ENCODE data around the gene RBM17.
"Not testable (repeated sequence)": the region's sequence is repeated elsewhere in the genome, so short reads cannot be mapped to it uniquely, and the experiment has no call there.

Gene RBM17

DNA sequence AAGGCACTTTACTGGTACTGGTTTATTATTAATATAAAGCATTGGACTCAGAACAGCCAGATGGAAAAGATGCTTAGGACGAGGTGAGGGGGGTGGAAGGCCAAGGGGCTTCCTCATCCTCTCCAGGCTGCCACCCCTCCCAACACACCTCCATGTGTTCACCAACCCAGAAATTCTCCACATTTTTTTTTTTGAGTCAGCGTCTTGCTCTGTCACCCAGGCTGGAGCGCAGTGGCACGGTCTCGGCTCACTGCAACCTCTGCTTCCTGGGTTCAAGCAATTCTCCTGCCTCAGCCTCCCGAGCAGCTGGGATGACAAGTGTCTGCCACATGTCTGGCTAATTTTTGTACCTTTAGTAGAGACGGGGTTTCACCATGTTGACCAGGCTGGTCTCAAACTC, 53.4 kb downstream of the RBM17 start:
- ChIA-PET POLR2A (interaction anchor here (1.2 kb wide), 1 partner anchor 9 kb away, joined by 4 read pairs; no protein-coding TSS in a partner anchor), CTCF (interaction anchor here (1.5 to 2.3 kb wide), 2 partner anchors 10 to 21 kb away, joined by 5 to 10 read pairs; no protein-coding TSS in a partner anchor)
- not testable (repeated sequence) for H3K27ac ChIP-seq (ENCODE audit: insufficient read depth in 1 of 2, low read depth in 1 of 2, low read length in 2 of 2, poor library complexity in 1 of 2, severe bottlenecking in 2 of 2); H3K4me3 ChIP-seq (ENCODE audit: control insufficient read depth in 1 of 7, extremely low read depth in 1 of 7, insufficient read depth in 4 of 7, low read depth in 2 of 7, low read length in 6 of 7); H3K27me3 ChIP-seq (replicated peaks in 2 of 5; ENCODE audit: control insufficient read depth in 4 of 5, insufficient read depth in 5 of 5, low read length in 4 of 5); H3K9me3 ChIP-seq (ENCODE audit: control extremely low read depth in 1 of 5, control insufficient read depth in 4 of 5, insufficient read depth in 2 of 5, low read depth in 1 of 5, low read length in 4 of 5); H3K36me3 ChIP-seq (ENCODE audit: control insufficient read depth in 4 of 4, insufficient read depth in 4 of 4, low read length in 3 of 4); DNase-seq
- peaks cover 0 to 53% (median 52%) of the 10 kb centered on the region in 4 experiments for H3K4me1 ChIP-seq (ENCODE audit: control extremely low read depth in 1 of 4, control insufficient read depth in 4 of 4, insufficient read depth in 4 of 4, low read length in 3 of 4)
- WGBS (ENCODE audit: insufficient coverage): 98% methylated on average over 6 of the region's 7 CpGs

DNA sequence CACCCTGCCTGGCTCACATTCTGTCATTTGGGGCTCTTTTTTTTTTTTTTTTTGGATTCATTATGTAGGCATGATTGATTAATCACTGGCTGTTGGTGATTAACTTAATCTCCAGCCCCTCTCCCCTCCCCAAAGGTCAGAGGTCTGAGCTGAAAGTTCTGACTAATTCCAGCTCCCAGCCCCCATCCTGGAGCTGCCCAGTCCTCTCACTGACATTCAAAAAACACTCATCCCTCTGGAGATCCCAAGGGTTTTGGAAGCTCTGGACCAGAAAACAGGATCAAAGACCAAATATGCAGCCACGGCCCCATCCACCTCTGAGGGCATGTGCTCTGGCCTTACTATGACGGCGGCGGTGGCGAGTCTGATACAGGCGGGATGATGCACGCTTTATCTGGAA, 53.8 kb downstream of the RBM17 start:
- WGBS (ENCODE audit: insufficient coverage): 87% methylated on average over 7 of the region's 7 CpGs
- CTCF ChIA-PET: interaction anchor here (0.8 to 2.3 kb wide), 3 partner anchors 9 to 20 kb away, joined by 3 to 10 read pairs (median 5); no protein-coding TSS in a partner anchor
- peaks cover 0 to 58% (median 57%) of the 10 kb centered on the region in 4 experiments for H3K4me1 ChIP-seq (ENCODE audit: control extremely low read depth in 1 of 4, control insufficient read depth in 4 of 4, insufficient read depth in 4 of 4, low read length in 3 of 4)

DNA sequence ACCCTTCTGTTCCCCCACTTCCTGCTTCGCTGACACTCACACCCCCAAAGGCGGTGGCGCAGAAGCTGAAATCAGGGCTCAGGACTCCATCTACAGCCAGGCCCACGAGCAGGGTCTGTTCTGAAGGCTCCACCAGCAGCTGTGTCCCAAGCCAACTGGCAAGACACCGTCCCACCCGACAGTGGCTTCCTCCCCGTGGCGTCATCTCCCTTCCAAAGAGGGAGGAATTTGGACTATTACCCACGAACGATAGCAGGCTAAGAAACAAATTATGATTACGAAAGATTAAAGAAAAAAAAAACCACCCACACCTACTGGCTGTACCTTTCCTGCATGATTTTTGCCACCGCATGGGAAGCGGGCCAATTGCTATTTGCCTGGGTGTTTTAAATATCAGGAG, 54.3 kb downstream of the RBM17 start:
- Histone ChIP-seq H3K27me3 (replicated peaks in 2 of 5; ENCODE audit: control insufficient read depth in 4 of 5, insufficient read depth in 5 of 5, low read length in 4 of 5) (no peaks in the 10 kb centered on the region), H3K27ac (ENCODE audit: insufficient read depth in 1 of 2, low read depth in 1 of 2, low read length in 2 of 2, poor library complexity in 1 of 2, severe bottlenecking in 2 of 2) (no peak overlapping the region), H3K36me3 (ENCODE audit: control insufficient read depth in 4 of 4, insufficient read depth in 4 of 4, low read length in 3 of 4) (peaks cover 0 to 12% (median 2%) of the 10 kb centered on the region in 4 experiments), H3K4me3 (ENCODE audit: control insufficient read depth in 1 of 7, extremely low read depth in 1 of 7, insufficient read depth in 4 of 7, low read depth in 2 of 7, low read length in 6 of 7) (no peak overlapping the region), H3K4me1 (ENCODE audit: control extremely low read depth in 1 of 4, control insufficient read depth in 4 of 4, insufficient read depth in 4 of 4, low read length in 3 of 4) (peaks cover 0 to 63% (median 62%) of the 10 kb centered on the region in 4 experiments), H3K9me3 (ENCODE audit: control extremely low read depth in 1 of 5, control insufficient read depth in 4 of 5, insufficient read depth in 2 of 5, low read depth in 1 of 5, low read length in 4 of 5) (no peaks in the 10 kb centered on the region)
- CTCF ChIA-PET: interaction anchor here (0.8 to 2.3 kb wide), 3 partner anchors 9 to 20 kb away, joined by 3 to 10 read pairs (median 5); no protein-coding TSS in a partner anchor
- no peak for DNase-seq
- POLR2A ChIA-PET: interaction anchor here (0.6 to 1.2 kb wide), 2 partner anchors 8 to 12 kb away, joined by 4 read pairs; no protein-coding TSS in a partner anchor
- WGBS (ENCODE audit: insufficient coverage): 92% methylated on average over 7 of the region's 13 CpGs

More for the DNA sequence above, 53.8 kb downstream of the RBM17 start:
- H3K9me3 ChIP-seq (ENCODE audit: control extremely low read depth in 1 of 5, control insufficient read depth in 4 of 5, insufficient read depth in 2 of 5, low read depth in 1 of 5, low read length in 4 of 5): no peaks in the 10 kb centered on the region
- H3K27ac ChIP-seq (ENCODE audit: insufficient read depth in 1 of 2, low read depth in 1 of 2, low read length in 2 of 2, poor library complexity in 1 of 2, severe bottlenecking in 2 of 2): no peak overlapping the region
- POLR2A ChIA-PET: interaction anchor here (0.6 to 1.2 kb wide), 2 partner anchors 8 to 11 kb away, joined by 4 read pairs; no protein-coding TSS in a partner anchor
- no peaks in the 10 kb centered on the region for H3K27me3 ChIP-seq (replicated peaks in 2 of 5; ENCODE audit: control insufficient read depth in 4 of 5, insufficient read depth in 5 of 5, low read length in 4 of 5)
- H3K4me3 ChIP-seq (ENCODE audit: control insufficient read depth in 1 of 7, extremely low read depth in 1 of 7, insufficient read depth in 4 of 7, low read depth in 2 of 7, low read length in 6 of 7): no peak overlapping the region
- peaks cover 0 to 9% (median 1%) of the 10 kb centered on the region in 4 experiments for H3K36me3 ChIP-seq (ENCODE audit: control insufficient read depth in 4 of 4, insufficient read depth in 4 of 4, low read length in 3 of 4)
- no peak for DNase-seq

DNA sequence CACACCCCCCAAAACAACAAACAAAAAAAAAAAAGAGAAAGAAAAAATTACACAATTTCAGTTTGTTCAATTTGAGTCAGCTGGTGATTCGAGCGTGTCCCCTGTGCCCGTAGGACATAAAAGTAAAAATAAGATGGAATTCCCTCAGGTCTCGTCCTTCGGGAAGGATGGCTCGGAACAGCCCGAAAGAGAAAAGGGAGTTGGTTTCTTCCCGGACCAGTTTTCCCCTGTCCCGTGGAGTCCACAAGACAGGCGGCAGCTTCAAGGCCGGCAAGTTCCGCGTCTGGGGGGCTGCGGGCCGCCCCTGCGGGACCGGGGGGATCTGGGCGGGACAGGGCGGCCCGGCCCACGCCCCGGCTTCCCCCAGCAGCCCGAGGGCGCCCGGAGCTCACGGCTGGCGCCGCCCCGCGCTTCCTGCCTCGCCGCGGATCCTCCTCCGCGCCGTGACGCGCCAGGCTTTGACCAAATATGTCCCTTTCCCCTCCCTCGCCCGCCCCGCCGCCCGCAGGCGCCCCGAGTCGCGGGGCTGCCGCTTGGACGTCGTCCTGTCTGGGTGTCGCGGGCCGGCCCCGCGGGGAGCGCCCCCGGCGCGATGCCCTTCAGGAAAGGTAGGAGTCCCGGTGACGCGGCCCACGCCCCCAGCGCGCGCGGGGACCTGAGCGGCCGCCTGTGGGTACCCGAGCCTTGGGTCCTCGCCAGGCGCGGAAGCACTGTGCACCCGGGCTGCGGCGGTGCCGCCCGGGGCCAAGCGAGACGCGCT, 55.8 kb downstream of the RBM17 start:
- peaks cover 5 to 74% (median 68%) of the 10 kb centered on the region in 4 experiments for H3K4me1 ChIP-seq (ENCODE audit: control extremely low read depth in 1 of 4, control insufficient read depth in 4 of 4, insufficient read depth in 4 of 4, low read length in 3 of 4)
- POLR2A ChIA-PET: interaction anchor here (0.7 to 2.1 kb wide), 6 partner anchors 9 to 58 kb away, joined by 3 to 9 read pairs (median 4); partner anchors contain the start of gene PFKFB3

DNA sequence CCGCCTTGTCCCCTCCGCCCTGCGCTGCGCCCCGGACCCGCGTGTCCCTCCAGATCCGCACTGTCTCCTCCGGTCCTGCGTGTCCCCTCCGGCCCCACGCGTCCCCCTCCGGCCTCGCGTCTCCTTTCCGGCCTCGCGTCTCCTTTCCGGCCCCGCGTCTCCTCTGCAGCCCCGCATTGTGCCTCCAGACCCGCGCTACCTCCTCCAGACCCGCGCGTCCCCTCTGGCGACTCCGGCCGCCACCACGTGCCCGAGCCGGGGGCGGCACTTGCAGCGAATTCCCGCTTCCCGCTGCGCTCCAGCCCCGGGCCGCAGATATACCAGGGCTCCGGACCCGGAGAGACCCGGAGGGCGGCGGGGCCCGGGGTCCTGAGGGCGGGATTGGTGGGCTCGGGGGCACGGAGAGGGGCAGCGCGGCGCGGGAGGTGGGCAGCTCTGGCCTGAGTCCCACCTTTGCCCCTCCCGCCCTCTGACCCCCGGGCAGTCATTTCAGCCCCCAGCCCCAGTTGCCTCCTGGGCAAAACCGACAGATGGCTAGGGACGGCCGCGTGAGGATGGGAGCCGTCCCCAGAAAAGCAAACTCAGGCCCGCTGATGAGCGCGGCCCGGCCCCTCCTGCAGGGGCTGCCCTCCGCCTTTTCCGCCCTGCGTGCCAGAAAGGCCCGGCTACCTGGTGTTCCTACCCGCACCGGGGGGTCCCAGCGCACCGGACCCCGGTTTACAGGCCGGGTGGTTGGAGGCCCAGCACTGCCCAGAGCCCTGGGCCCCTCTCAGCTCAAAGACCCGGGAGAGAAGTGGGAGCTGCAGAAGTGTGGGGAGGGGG, 56.5 kb downstream of the RBM17 start:
- Histone ChIP-seq H3K27me3 (replicated peaks in 2 of 5; ENCODE audit: control insufficient read depth in 4 of 5, insufficient read depth in 5 of 5, low read length in 4 of 5) (no peaks in the 10 kb centered on the region), H3K4me1 (ENCODE audit: control extremely low read depth in 1 of 4, control insufficient read depth in 4 of 4, insufficient read depth in 4 of 4, low read length in 3 of 4) (peaks cover 5 to 74% (median 66%) of the 10 kb centered on the region in 4 experiments), H3K4me3 (ENCODE audit: control insufficient read depth in 1 of 7, extremely low read depth in 1 of 7, insufficient read depth in 4 of 7, low read depth in 2 of 7, low read length in 6 of 7) (peak overlapping the region; percentile 64 to 90 (median 76)), H3K36me3 (ENCODE audit: control insufficient read depth in 4 of 4, insufficient read depth in 4 of 4, low read length in 3 of 4) (peaks cover 0 to 12% (median 2%) of the 10 kb centered on the region in 4 experiments), H3K9me3 (ENCODE audit: control extremely low read depth in 1 of 5, control insufficient read depth in 4 of 5, insufficient read depth in 2 of 5, low read depth in 1 of 5, low read length in 4 of 5) (no peaks in the 10 kb centered on the region), H3K27ac (ENCODE audit: insufficient read depth in 1 of 2, low read depth in 1 of 2, low read length in 2 of 2, poor library complexity in 1 of 2, severe bottlenecking in 2 of 2) (peak overlapping the region in 1 of 2 experiments; percentile 14)
- WGBS (ENCODE audit: insufficient coverage): 1% methylated on average over 63 of the region's 76 CpGs
- ChIA-PET POLR2A (interaction anchor here (1.0 to 2.1 kb wide), 3 partner anchors 17 to 57 kb away, joined by 3 to 9 read pairs (median 3); partner anchors contain the start of gene PFKFB3), CTCF (interaction anchor here (0.9 to 1.5 kb wide), 4 partner anchors 16 to 35 kb away, joined by 3 to 8 read pairs (median 3); no protein-coding TSS in a partner anchor)
- DNase-seq: no peak

More for the DNA sequence above, 55.8 kb downstream of the RBM17 start:
- H3K27me3 ChIP-seq (replicated peaks in 2 of 5; ENCODE audit: control insufficient read depth in 4 of 5, insufficient read depth in 5 of 5, low read length in 4 of 5): no peaks in the 10 kb centered on the region
- H3K27ac ChIP-seq (ENCODE audit: insufficient read depth in 1 of 2, low read depth in 1 of 2, low read length in 2 of 2, poor library complexity in 1 of 2, severe bottlenecking in 2 of 2): peak overlapping the region in 1 of 2 experiments; percentile 70
- H3K4me3 ChIP-seq (ENCODE audit: control insufficient read depth in 1 of 7, extremely low read depth in 1 of 7, insufficient read depth in 4 of 7, low read depth in 2 of 7, low read length in 6 of 7): peak overlapping the region; percentile 64 to 90 (median 76)
- CTCF ChIA-PET: interaction anchor here (0.6 to 2.3 kb wide), 5 partner anchors 7 to 257 kb away, joined by 3 to 10 read pairs (median 3); no protein-coding TSS in a partner anchor
- peak; percentile 85 to 95 (median 93) for DNase-seq
- peaks cover 0 to 12% (median 2%) of the 10 kb centered on the region in 4 experiments for H3K36me3 ChIP-seq (ENCODE audit: control insufficient read depth in 4 of 4, insufficient read depth in 4 of 4, low read length in 3 of 4)
- H3K9me3 ChIP-seq (ENCODE audit: control extremely low read depth in 1 of 5, control insufficient read depth in 4 of 5, insufficient read depth in 2 of 5, low read depth in 1 of 5, low read length in 4 of 5): no peaks in the 10 kb centered on the region
- WGBS (ENCODE audit: insufficient coverage): 0% methylated on average over 58 of the region's 81 CpGs

DNA sequence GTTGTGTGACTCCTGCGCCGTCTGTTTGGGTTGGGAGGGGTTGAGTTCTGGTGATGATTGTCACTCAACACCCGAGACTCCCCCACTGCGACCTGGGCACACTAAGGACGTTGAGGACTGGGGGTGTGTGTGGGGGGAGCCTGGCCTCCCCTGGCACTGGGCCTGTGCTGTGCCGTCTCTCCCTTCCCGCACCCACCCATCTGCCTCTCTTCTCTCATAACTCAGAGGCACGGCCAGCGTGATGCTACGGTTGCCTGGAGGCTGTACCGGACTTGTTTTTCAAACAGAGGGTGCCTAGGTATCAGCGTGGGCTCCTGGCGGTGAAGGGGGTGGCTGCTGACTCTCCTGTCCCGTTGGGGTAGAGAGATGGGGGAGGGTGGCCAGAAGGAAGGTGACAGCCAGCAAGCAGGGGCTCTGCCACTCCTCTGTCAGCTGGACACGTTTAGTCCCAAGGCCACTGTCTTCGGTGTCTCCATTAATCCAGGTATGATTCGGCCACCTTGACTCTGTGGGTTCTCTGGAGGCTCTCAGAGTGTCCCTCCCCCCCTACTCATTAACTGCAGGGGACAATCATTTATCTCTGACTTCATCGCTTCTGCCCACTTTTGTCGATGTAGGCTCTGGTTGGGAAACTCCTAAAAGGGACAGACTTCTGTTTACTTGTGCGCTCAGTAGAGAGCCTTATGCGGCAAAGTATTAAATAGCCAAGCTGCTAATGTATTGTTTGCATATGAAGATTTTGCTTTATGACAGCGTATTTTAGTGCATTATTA, 57.4 kb downstream of the RBM17 start:
- 90% methylated on average over 10 of the region's 22 CpGs for WGBS (ENCODE audit: insufficient coverage)
- H3K36me3 ChIP-seq (ENCODE audit: control insufficient read depth in 4 of 4, insufficient read depth in 4 of 4, low read length in 3 of 4): peaks cover 0 to 12% (median 2%) of the 10 kb centered on the region in 4 experiments
- POLR2A ChIA-PET: interaction anchor here (1.2 to 2.1 kb wide), 2 partner anchors 10 to 18 kb away, joined by 4 to 9 read pairs; no protein-coding TSS in a partner anchor
- no peaks in the 10 kb centered on the region for H3K27me3 ChIP-seq (replicated peaks in 2 of 5; ENCODE audit: control insufficient read depth in 4 of 5, insufficient read depth in 5 of 5, low read length in 4 of 5)
- no peak overlapping the region for H3K27ac ChIP-seq (ENCODE audit: insufficient read depth in 1 of 2, low read depth in 1 of 2, low read length in 2 of 2, poor library complexity in 1 of 2, severe bottlenecking in 2 of 2)
- CTCF ChIA-PET: interaction anchor here (0.9 to 2.0 kb wide), 6 partner anchors 11 to 255 kb away, joined by 3 to 6 read pairs (median 4); no protein-coding TSS in a partner anchor
- no peaks in the 10 kb centered on the region for H3K9me3 ChIP-seq (ENCODE audit: control extremely low read depth in 1 of 5, control insufficient read depth in 4 of 5, insufficient read depth in 2 of 5, low read depth in 1 of 5, low read length in 4 of 5)
- peaks cover 5 to 75% (median 66%) of the 10 kb centered on the region in 4 experiments for H3K4me1 ChIP-seq (ENCODE audit: control extremely low read depth in 1 of 4, control insufficient read depth in 4 of 4, insufficient read depth in 4 of 4, low read length in 3 of 4)
- no peak for DNase-seq
- H3K4me3 ChIP-seq (ENCODE audit: control insufficient read depth in 1 of 7, extremely low read depth in 1 of 7, insufficient read depth in 4 of 7, low read depth in 2 of 7, low read length in 6 of 7): peak overlapping the region; percentile 64 to 90 (median 76)

Measured in common myeloid progenitor, CD34-positive (primary cell).